DMS 273 (cell line): ENCODE results near the gene MRPL20.
"Not testable (repeated sequence)": the region's sequence is repeated elsewhere in the genome, so short reads cannot be mapped to it uniquely, and the experiment has no call there.

Source experiments
- DNase-seq: peaks from one replicate; lab custom pipeline; 2025; ENCODE audit not compliant: unreplicated experiment; lab: John Stamatoyannopoulos, UW

Gene MRPL20

GRCh38 chr1:1387098-1388077, 19.7 kb downstream of the MRPL20 start:
- no peak for DNase-seq

- no peak for DNase-seq
Measured at GRCh38 chr1:1385931-1386330, 21.2 kb downstream of the MRPL20 start.

GRCh38 chr1:1385339-1385738, 21.8 kb downstream of the MRPL20 start:
- DNase-seq, result not testable (repeated sequence)

- no peak for DNase-seq
Measured at GRCh38 chr1:1381294-1381693, 25.8 kb downstream of the MRPL20 start.

GRCh38 chr1:1380860-1381259, 26.2 kb downstream of the MRPL20 start:
- no peak for DNase-seq

- no peak for DNase-seq
Measured at GRCh38 chr1:1377540-1378205, 29.4 kb downstream of the MRPL20 start.

- DNase-seq, result no peak
Measured at GRCh38 chr1:1376551-1377226, 30.4 kb downstream of the MRPL20 start.

GRCh38 chr1:1374929-1375662, 32.0 kb downstream of the MRPL20 start, which contains the start of gene AURKAIP1:
TSS of gene AURKAIP1 (minus strand) at chr1:1375207. CDS start at chr1:1374756, 451 bp downstream.
- DNase-seq, result peak; percentile 100

GRCh38 chr1:1374589-1374928, 32.5 kb downstream of the MRPL20 start:
- no peak for DNase-seq

GRCh38 chr1:1373815-1374588, 33.1 kb downstream of the MRPL20 start:
- no peak for DNase-seq

GRCh38 chr1:1373051-1373814, 33.9 kb downstream of the MRPL20 start:
- no peak for DNase-seq

GRCh38 chr1:1371746-1372711, 35.1 kb downstream of the MRPL20 start:
- DNase-seq, result peak; percentile 79

- DNase-seq, result no peak
Measured at GRCh38 chr1:1371364-1371745, 35.7 kb downstream of the MRPL20 start.

- DNase-seq, result no peak
Measured at GRCh38 chr1:1370771-1371300, 36.3 kb downstream of the MRPL20 start.

- DNase-seq, result not testable (repeated sequence)
Measured at GRCh38 chr1:1370094-1370493, 37.0 kb downstream of the MRPL20 start.

GRCh38 chr1:1367315-1367714, 39.8 kb downstream of the MRPL20 start:
- no peak for DNase-seq

- DNase-seq, result no peak
Measured at GRCh38 chr1:1366699-1367066, 40.4 kb downstream of the MRPL20 start.
